ENCODE data around the gene CIT.

DNA sequence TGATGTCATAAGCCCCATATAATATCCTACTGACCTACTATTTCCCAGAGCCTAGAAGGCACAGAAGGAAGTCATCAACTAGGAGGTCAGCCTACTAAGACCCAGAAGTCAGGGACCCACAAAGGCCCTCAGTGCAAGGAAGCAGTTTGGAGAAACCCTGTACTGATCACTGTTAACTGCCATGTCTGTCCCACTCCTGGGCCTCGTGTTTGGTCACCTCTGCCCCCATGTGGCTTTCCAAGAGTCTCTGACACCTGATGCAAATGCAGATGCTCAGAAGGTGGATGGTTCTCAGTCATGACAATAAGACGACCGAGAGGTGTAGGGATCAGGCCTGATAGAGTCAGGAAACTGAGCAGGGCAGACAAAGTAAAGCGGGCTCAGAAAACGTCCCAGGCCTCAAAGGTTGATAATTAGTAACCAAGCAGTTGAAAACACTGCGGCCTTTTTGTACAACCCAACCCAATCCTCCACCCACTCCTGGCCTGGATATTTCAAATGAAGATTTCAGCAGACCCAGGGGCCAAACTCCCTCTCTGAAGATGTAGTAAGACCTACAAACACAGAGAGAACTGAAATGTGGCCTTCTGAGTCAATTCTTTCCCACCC lies 185.8 kb downstream of the CIT start:
- TF ChIP-seq, protein P1, sequence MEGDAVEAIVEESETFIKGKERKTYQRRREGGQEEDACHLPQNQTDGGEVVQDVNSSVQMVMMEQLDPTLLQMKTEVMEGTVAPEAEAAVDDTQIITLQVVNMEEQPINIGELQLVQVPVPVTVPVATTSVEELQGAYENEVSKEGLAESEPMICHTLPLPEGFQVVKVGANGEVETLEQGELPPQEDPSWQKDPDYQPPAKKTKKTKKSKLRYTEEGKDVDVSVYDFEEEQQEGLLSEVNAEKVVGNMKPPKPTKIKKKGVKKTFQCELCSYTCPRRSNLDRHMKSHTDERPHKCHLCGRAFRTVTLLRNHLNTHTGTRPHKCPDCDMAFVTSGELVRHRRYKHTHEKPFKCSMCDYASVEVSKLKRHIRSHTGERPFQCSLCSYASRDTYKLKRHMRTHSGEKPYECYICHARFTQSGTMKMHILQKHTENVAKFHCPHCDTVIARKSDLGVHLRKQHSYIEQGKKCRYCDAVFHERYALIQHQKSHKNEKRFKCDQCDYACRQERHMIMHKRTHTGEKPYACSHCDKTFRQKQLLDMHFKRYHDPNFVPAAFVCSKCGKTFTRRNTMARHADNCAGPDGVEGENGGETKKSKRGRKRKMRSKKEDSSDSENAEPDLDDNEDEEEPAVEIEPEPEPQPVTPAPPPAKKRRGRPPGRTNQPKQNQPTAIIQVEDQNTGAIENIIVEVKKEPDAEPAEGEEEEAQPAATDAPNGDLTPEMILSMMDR (IDR thresholded peaks at IDR 0.05): no peak
- no peak for TF ChIP-seq POLR2AphosphoS5 (IDR thresholded peaks at IDR 0.05; ENCODE audit: low read depth, low read length)
